Stimulated activated CD4-positive, alpha-beta T cell treated with anti-CD3 and anti-CD28 coated beads, Interleukin-1b, Interleukin-23, amount 100 ng/mL, for 1 hour (primary cell): ENCODE data around the gene RASA3.
"Not testable (repeated sequence)": the region's sequence is repeated elsewhere in the genome, so short reads cannot be mapped to it uniquely, and the experiment has no call there.

Experiments
- DNase-seq, 2 donors: peaks; one replicate each; pipeline ENCODE4 v3.0.0-alpha.2; 2020; ENCODE audit warnings: low read depth in 2 of 2

The RASA3 gene

GRCh38 chr13:114142640-114143490 lies 10.4 kb upstream of the RASA3 start:
- peak in 1 of 2 donors; percentile 50 for DNase-seq

- no peak for DNase-seq
Measured at GRCh38 chr13:114142137-114142550, 9.7 kb upstream of the RASA3 start.

DNA sequence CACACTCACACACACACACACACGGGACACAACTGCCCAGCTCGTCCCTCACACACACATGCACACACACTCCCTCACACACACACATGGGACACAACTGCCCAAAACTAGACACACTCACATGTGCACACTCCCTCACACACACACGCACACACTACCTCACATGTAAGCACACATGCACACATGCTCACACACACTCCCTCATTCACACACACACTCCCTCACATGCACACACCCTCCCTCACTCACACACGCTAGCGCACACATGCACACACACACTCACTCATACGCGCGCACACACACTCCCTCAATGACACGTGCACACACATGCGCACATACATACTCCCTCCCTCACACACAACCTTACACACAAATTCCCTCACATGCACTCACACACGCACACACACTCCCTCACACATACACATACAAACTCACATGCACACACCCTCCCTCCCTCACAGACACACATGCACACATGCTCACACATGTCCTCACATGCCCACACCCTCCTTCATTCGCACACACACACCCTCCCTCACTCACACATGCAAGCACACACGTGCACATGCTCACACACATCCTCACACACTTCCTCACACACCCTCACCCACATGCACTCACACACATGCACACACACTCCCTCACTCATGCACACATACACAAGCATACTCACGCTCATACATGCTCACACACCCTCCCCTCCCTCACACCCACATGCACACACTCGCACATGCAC lies 9.0 kb upstream of the RASA3 start:
- no peak for DNase-seq

DNA sequence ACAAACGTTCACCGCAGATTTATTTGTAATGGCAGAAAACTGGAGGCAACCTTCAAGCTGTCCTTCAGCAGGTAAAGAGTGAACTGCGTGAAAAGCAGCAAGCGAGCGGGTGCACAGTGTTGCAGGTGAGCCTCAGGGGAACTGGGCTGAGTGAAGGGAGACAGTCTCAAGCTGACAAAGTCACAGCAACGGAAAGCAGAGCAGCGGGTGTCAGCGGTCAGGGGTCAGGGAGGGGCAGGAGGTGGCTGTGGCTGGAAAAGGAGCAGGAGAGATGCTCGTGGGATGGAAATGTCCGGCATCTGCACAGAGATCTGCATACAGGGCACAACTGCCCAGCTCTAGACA lies 8.5 kb upstream of the RASA3 start:
- no peak for DNase-seq

DNA sequence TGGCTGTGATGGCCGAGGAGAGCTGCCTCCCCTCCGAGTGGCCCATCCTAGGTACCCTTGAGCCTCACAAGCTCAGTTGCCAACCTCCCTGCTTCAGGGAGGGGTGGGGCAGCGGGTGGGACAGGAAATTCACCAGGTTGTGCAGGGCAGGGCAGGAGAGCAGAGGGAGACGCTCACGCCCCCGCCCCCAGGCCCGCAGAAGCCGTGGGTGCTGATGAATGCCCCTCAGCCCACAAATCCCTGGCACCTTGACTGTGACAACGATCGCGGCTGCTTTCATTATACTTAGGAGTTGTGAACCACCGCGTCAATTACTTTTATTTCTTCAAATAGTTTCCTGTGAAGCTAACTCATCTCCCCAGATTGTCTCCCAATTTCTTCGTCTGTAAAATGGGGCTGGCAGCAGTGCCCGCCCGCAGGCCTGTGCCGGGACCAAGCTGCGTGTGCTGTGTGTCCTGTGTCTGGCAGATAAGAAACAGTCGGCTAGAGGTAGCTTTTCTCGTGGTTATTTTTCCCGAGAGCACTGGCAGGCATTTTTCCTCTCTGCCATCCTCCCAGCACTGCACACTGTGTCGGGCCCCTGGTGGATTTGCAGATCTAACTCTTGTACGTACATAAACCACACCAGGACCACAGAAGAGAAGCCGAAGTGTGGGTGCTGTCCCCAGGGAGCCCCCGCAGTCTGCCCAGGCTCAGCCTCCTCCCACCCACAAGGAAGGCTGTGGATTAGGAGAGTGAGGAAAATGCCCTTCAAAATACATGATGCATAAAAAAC lies 7.9 kb upstream of the RASA3 start:
- no peak for DNase-seq

DNA sequence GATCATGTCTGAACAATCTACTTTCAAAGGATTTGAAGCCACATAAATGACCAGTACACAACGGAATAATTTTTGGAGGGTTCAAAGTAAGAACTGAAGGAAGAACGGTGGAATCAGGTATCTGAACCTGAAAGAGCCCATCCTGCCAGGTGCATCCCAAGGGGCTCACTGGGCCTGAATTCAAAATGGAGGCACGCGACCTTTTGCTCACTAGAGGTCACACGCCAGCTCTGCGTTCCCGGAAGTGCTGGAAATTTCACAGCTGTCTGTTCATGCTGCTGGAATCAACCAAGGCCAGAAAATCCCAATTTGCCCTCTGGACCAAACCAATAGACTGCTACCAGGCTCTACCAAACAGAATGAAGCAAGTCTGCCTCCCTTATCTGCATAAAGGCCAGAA lies 4.2 kb upstream of the RASA3 start:
- no peak for DNase-seq

GRCh38 chr13:114135731-114136171 lies 3.3 kb upstream of the RASA3 start:
- DNase-seq, result no peak

DNA sequence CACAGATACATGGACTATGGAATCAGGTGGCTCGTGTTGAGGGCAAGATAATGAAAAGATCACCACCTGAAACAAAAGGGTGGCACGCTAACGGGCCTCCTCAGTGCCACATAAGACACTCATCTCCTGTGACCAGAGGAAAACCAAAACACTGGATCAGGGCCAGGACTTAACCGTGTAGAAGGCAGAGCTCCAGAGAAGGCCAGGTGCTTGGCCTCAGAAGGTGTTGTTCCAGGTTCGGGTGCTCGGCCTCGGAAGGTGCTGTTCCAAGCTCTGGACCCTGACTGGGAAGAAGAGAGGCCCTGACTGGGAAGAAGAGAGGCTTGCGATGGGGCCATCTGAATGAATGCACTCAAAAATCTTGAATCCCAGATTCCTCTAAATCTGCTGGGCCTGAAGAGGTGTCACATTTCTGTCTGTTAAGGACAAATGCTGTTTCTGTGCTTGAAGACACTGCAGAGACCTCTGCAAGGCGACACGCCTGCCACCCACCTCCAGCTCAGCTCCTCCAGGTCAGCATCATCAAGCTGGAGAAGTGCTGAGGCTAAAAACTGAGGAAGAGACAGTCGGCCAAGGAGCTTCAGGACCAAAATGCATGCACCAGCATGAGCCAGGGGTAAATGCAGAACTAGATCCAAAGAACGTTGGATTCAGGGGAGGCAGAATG lies 2.7 kb upstream of the RASA3 start:
- no peak for DNase-seq

- no peak for DNase-seq
Measured at GRCh38 chr13:114134111-114134943, 1.9 kb upstream of the RASA3 start.

DNA sequence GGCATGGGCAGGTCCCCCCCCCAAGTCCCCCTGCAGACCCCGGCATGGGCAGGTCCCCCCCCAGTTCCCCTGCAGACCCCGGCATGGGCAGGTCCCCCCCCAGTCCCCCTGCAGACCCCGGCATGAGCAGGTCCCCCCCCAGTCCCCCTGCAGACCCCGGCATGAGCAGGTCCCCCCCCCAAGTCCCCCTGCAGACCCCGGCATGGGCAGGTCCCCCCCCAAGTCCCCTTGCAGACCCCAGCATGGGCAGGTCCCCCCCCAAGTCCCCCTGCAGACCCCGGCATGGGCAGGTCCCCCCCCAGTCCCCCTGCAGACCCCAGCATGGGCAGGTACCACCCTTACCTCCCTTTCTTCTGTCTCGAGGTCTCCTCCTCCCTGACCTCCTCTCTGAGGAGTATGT lies 1.1 kb upstream of the RASA3 start:
- not testable (repeated sequence) for DNase-seq

DNA sequence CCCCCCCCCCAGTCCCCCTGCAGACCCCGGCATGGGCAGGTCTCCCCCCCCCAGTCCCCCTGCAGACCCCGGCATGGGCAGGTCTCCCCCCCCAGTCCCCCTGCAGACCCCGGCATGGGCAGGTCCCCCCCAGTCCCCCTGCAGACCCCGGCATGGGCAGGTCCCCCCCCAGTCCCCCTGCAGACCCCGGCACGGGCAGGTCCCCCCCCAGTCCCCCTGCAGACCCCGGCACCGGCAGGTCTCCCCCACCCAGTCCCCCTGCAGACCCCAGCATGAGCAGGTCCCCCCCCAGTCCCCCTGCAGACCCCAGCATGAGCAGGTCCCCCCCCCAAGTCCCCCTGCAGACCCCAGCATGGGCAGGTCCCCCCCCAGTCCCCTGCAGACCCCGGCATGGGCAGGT lies 703 bp upstream of the RASA3 start:
- DNase-seq, result not testable (repeated sequence)

DNA sequence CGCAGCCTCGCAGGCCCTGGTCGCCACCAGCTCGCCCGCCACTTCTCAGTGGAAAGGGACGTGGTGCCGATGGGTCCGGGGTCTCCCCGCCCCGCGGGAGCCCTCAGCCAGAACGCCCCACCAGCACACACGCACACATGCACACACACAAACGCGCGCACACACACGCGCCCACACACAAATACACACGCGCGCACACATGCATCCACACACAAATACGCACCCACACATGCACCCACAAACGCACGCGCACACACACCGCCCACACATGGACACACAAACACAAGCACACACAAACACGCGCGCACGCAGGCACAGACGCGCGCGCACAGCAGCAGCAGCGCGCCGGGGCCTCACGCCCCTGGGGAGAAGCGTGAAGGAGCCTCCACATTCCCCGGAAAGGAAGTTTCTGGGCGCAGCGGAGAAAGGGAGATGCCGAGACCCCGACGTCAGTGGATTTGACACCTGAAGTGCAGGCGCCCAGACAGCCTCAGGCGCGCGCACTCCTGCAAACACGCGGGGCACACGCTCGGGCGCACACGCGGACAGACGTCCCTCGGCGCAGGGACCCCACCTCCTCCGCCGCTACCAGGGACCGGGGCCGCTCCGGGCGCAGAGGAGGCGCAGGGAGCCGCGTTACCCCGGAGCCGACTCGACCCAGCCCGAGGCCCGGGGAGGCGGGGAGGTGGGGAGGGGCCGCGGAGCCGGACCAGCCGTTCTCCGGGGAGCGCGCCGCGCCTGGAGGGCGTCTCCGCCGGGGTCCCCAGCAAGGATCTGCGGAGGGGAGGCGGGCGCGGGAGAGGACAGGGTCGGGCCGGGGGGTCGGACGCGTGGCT lies 622 bp downstream of the RASA3 start:
- no peak for DNase-seq

DNA sequence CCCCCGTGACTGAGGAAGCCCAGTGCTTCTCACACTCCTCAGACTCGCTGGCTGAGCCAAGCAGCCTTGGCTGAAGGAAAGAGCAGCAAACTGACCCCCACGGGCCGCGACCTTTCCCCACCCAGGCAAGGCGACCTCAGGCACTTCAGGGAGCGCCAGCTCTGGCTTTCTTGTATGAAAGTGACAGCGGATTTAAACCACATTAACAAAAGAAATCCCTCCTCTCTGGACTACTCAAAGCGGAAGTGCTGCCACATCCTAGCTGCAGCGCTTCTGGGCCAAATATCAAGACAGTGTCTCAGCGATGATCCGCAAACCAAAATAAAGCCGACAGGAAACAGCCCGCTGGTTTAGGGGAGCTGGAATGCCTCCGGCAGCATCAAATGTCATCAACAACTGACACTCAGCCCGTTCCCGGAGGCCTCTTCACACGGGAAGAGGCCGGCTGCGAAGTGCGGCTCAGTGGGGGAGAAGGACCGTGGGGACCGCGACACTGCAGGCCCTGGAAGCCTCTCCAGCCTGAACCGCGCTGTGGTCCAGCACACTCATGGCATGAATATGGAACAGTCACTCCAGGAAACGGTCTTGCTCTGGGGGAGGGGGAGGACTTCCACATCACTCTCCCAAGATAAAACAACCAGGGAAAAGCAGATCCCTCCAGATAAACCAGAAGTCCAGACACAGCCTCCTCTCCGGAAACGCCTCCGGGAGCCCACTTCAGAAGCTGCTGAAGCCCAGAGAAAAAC lies 1.4 kb downstream of the RASA3 start:
- DNase-seq, result peak in 1 of 2 donors; percentile 36

GRCh38 chr13:114130131-114130836 lies 2.1 kb downstream of the RASA3 start:
- DNase-seq, result no peak

GRCh38 chr13:114129649-114130062 lies 2.8 kb downstream of the RASA3 start:
- DNase-seq, result no peak

DNA sequence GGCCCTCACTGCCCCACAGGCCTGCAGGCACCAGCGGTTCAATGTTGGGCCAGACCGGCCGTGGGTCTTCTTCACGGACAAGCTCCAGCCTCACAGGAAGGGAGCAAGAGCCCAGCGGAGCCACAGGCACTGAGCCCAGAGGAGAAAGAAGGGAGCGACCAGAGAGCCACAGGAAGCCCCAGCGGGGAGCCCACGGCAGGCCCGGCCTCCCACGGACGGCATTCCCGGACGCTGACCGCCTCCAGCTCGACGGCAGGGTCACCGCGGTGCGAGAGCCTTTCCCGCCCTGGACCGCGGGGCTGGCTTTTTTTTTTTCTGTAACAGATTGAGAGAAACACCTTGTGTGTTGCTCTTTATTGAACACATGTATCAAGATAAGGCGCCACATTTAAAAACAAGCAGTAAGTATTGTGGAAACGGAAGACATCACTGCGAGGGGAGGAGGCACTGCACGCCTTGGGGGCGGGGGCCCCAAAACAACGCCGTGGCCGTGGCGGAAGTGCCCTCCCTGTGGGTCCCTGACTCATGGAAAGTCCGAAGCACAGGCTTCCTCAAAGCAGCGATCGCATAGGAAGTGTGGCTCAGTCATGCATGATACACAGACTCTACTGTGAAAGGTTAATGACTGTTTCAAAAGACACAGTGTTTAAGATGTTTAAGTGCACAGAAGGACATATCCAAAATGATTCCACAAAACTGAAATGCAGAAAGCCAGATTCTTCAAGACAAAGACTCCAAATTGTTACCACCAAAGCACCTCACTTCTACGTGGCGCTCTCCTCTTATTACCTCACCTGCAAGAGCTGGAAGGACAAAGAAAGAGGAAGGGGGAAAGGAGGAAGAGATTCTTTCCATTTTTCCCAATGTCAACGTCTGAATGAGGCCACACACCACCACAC lies 3.5 kb downstream of the RASA3 start:
- peak; percentile 68 to 87 for DNase-seq

DNA sequence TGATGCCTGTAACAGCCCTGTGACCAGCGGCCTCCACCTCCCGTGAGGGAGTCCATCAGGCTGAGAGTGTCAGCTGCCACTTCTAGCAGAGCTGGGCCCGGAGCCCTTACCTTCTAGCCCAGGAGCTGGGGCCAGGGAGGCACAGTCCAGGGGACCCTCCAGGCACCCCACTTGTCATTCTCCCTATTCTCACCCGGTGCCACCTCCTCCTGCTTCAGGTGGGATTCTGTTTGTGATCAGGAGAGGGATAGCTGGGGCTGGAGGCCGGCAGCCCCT lies 4.1 kb downstream of the RASA3 start:
- no peak for DNase-seq
